NT2/D1 (cell line): Measurements from ENCODE around the gene HSPBAP1.

Experiments
- YY1 ChIP-seq: IDR thresholded peaks from 2 replicates; pipeline ENCODE4 v1.6.1; 2011; ENCODE audit not compliant: insufficient read length, insufficient read depth
- ZNF274 ChIP-seq: IDR thresholded peaks from 2 replicates; pipeline ENCODE4 v1.6.1; 2011; ENCODE audit warnings: mild to moderate bottlenecking, low read depth, low read length

DNA sequence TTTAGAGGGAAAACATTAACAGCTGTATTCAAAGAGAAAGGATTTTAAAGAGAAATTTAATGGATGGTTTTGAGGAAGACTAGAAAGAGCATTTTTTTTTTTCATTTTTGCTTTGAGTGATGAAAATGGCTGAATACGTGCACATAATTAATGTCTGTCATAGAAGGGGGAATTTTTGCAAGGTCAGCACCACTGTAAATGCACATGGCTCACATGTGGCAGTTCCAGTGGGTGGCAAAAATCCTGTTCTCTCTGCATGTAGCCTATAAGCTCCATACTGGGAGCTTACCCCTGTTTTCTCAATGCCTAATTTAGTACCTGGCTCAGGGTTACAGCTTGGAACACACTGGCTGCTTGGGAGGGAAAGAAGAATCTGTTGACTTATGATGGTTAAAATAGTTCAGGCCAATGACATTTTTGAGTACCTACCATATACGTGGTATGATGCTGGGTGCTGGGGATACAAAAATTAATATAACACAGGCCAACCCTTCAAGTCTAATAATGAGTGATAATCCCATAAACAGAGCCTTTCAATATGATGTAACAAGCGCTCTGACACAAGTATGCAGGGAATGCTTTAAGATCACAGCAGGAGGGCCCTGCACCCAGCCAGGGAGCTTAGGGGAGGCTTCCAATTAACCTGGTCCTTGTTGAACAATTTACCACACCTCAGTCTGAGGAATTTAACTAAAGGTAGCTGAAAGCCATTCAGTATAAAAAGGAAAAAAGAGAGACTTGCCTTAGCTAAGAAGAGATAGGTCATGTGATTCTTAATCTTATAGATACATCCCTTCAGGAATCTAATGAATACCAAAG lies 33.0 kb downstream of the HSPBAP1 start:
- TF ChIP-seq YY1 (no peak), ZNF274 (no peak)
